Hepatocyte (in vitro differentiated cells): ENCODE results near the gene CCDC3.

Experiments used
- EZH2 ChIP-seq: fragments of 200-600 bp; sonication (generic); IDR thresholded peaks from 2 replicates; pipeline ENCODE4 v1.6.1; 2016; ENCODE audit warnings: antibody characterized with exemption, mild to moderate bottlenecking, borderline replicate concordance
- TF ChIP-seq, protein P1 (sequence below): fragments of 200-600 bp; sonication (generic); IDR thresholded peaks from 2 replicates; pipeline ENCODE4 v1.5.1; 2016; ENCODE audit warnings: antibody characterized with exemption, mild to moderate bottlenecking; ENCODE audit not compliant: poor library complexity

DNA sequence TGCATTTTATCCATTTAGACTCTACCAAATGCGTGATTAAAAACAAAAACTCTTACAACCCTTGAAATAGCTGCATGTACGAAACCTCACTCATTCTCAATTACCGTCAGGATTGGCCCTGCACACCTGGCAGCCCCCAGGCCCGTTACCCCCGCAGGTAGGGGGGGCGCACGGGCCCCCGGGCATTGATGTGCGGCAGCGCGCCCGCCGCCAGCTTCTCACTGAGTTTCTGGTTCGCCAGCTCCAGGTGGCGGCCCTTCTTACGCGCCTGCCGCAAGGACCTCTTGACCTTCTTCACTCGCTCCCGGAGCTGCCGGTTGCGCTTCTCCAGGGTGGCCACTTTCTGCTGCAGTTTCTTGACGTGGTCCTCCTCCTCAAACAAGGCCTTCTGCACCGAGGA is 103.2 kb downstream of the CCDC3 start:
- TF ChIP-seq, protein P1, sequence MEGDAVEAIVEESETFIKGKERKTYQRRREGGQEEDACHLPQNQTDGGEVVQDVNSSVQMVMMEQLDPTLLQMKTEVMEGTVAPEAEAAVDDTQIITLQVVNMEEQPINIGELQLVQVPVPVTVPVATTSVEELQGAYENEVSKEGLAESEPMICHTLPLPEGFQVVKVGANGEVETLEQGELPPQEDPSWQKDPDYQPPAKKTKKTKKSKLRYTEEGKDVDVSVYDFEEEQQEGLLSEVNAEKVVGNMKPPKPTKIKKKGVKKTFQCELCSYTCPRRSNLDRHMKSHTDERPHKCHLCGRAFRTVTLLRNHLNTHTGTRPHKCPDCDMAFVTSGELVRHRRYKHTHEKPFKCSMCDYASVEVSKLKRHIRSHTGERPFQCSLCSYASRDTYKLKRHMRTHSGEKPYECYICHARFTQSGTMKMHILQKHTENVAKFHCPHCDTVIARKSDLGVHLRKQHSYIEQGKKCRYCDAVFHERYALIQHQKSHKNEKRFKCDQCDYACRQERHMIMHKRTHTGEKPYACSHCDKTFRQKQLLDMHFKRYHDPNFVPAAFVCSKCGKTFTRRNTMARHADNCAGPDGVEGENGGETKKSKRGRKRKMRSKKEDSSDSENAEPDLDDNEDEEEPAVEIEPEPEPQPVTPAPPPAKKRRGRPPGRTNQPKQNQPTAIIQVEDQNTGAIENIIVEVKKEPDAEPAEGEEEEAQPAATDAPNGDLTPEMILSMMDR = no peak
- TF ChIP-seq EZH2 = no peak
